GM18907 (cell line): Measurements from ENCODE around the gene SEMA3F.

Experiments
- ATAC-seq: cut with Tn5 transposase; IDR thresholded peaks from one replicate; pipeline ENCODE4 v1.9.1; 2021; ENCODE audit warnings: mild to moderate bottlenecking, moderate library complexity; ENCODE audit not compliant: unreplicated experiment

The SEMA3F gene

GRCh38 chr3:50132421-50133282 lies 22.5 kb upstream of the SEMA3F start:
- ATAC-seq = no peak

- ATAC-seq = no peak
Observed at GRCh38 chr3:50133283-50133615, 21.9 kb upstream of the SEMA3F start.

- ATAC-seq = no peak
Observed at GRCh38 chr3:50134367-50134766, 20.8 kb upstream of the SEMA3F start.

GRCh38 chr3:50135964-50136363 lies 19.2 kb upstream of the SEMA3F start:
- ATAC-seq = no peak

- no peak for ATAC-seq
Observed at GRCh38 chr3:50136714-50137405, 18.3 kb upstream of the SEMA3F start.

- ATAC-seq = no peak
Observed at GRCh38 chr3:50137531-50137930, 17.6 kb upstream of the SEMA3F start.

GRCh38 chr3:50138266-50139200 lies 16.6 kb upstream of the SEMA3F start:
- no peak for ATAC-seq

- no peak for ATAC-seq
Observed at GRCh38 chr3:50139308-50139707, 15.8 kb upstream of the SEMA3F start.

GRCh38 chr3:50139718-50140423 lies 15.3 kb upstream of the SEMA3F start:
- ATAC-seq = no peak

- ATAC-seq = no peak
Observed at GRCh38 chr3:50140990-50141389, 14.1 kb upstream of the SEMA3F start.

- ATAC-seq = no peak
Observed at GRCh38 chr3:50146316-50146901, 8.7 kb upstream of the SEMA3F start.

GRCh38 chr3:50147016-50147415 lies 8.1 kb upstream of the SEMA3F start:
- no peak for ATAC-seq

- no peak for ATAC-seq
Observed at GRCh38 chr3:50147447-50147846, 7.7 kb upstream of the SEMA3F start.

- no peak for ATAC-seq
Observed at GRCh38 chr3:50147861-50148260, 7.3 kb upstream of the SEMA3F start.

GRCh38 chr3:50150404-50150750 lies 4.7 kb upstream of the SEMA3F start:
- ATAC-seq = no peak

GRCh38 chr3:50150863-50151686 lies 4.0 kb upstream of the SEMA3F start:
- ATAC-seq = no peak

GRCh38 chr3:50151728-50152127 lies 3.4 kb upstream of the SEMA3F start:
- no peak for ATAC-seq

GRCh38 chr3:50153782-50154475 lies 1.2 kb upstream of the SEMA3F start:
- no peak for ATAC-seq

- ATAC-seq = peak; percentile 19
Observed at GRCh38 chr3:50154476-50154839, 666 bp upstream of the SEMA3F start.
